CD4-positive, alpha-beta T cell treated with Interleukin-17A for 4 hours (primary cell): Measurements from ENCODE around the gene ITGA2.
A peak's percentile ranks its signal among the peaks of the same experiment; 100 is the strongest.

ENCODE experiments used
- DNase-seq: peaks from one replicate; pipeline ENCODE4 v3.0.0-alpha.2; 2020; ENCODE audit warnings: mixed read lengths

ITGA2 gene

GRCh38 chr5:53066088-53066487 is 76.9 kb downstream of the ITGA2 start:
- no peak for DNase-seq

DNA sequence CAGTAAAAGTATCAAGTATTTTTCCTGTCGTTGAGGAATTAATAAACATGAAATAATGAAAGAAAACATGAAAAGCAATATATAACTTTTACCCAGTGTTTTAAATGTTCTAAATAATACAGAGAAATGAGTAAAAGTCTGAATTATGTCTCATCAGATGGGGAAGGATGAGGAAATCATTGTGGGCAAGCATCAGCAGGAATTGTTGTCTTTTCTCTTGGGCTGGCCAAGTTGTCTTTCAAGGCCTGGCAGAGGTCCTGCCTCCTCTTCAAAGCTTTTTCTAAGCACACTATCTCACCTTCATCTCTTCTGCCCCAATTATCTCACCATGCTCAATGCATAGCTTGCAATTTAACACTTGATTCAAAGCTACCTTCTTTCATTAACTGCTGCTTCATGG is 78.5 kb downstream of the ITGA2 start:
- no peak for DNase-seq

DNA sequence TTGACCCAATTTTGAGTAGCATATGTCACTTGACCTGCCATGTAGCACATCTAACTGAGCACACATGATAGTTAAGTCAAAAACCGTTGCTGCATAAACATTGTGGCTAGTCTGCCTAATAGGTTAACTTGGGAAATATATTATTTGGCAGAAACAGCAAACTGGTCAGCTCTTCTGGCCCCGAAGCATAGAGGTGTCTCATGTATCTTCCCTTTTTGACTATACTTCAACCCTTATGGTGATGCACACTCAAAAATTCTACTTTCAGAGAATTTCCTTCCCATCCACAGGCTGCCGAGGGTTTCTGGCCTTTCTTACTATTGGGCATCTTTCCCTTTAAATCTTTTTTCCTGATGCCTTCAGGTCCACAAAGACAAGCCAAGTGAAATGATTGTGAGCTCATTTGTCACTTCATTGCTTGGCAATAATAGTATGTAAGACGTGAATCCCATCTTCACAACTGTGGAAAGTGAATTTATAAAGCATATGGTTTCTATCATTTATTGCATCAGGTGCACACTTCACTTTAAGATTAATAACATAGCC is 79.2 kb downstream of the ITGA2 start:
- DNase-seq = no peak

- DNase-seq = peak; percentile 13
Measured at GRCh38 chr5:53069626-53070025, 80.5 kb downstream of the ITGA2 start.

DNA sequence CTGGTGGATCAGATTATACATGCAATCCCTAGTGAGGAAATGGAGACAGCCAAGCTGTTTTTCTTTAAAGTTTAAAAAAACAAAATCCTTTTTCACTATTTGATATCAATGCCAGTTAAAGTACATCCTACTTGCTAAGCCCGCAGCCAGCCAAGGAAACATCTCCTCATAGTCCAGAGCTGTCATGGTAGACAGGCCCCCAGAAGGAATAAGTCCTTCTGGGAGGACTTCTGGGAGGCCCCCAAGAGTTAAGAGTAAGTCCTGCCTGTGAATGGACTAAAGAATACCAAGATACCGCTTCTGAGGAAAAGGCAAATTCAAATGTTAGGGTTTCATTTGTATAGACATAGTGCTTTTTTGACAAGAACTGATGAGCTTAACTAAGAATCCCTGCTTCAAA is 82.1 kb downstream of the ITGA2 start:
- no peak for DNase-seq

- DNase-seq = no peak
Measured at GRCh38 chr5:53071738-53072137, 82.6 kb downstream of the ITGA2 start.

- DNase-seq = no peak
Measured at GRCh38 chr5:53073348-53073747, 84.2 kb downstream of the ITGA2 start.

DNA sequence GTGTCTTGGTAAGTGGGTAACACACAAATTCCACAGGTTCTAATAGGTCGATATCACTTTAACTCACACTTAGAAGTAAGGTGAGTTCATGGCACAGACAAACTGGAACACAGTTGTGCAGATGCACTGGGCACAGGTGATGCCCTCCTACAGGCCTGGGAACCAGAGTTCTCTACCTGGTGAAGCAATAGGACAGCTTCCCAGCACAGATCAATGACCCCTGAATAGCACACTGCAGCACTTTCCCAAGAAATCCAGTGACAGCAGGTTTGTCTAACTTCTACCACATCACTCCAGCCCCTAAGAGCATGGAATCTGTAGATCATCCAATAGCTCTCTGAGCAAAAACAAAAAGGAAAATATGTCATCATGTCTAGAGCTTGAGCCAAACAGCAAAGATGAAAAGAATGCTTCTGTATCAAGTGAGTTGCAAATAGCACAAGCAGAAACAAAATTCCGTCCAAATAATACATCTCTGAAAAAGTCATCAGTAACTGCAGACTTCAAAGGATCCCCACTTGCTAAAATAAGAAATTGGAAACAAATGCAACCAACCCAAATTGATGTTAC is 86.9 kb downstream of the ITGA2 start:
- DNase-seq = no peak

DNA sequence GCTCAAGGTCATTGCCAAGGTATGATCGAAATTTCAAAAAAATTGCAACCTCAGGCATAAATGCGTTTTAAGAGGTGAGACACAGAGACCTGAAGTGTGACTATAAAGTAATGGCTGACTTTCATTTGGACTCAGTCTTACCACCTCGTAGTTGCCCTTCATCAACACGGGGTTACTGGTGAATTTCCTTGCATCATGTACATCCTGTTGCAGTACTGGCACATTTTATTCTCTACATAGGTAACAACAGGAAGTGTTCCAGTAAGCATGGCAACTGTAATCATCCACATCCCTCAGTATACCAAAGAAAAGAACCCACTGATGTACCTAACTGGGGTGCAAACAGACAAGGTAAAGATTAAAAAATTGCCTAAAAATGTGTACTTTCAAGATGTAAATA is 91.1 kb downstream of the ITGA2 start:
- DNase-seq = no peak

- DNase-seq = no peak
Measured at GRCh38 chr5:53083927-53084326, 94.8 kb downstream of the ITGA2 start.

GRCh38 chr5:53084546-53085255 is 95.5 kb downstream of the ITGA2 start:
- no peak for DNase-seq

DNA sequence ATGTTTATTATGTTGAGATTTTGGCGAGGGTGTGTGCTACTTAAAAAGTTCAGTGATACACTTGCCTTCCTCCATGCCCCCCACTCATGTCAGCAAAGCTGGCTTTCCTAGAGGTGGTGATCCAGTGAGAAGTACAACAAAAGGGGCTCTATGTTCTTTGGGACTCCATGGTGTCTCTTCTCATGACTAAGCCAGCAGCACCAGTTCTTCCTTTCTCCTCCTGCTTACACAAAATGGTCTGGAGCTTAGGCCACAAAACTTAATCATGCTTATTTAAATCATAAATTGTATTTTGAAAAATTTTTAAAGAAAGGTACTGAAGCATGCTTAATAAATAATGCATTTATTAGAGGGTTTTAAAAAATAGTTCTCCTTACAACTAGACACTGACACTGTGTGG is 98.0 kb downstream of the ITGA2 start:
- DNase-seq = no peak

DNA sequence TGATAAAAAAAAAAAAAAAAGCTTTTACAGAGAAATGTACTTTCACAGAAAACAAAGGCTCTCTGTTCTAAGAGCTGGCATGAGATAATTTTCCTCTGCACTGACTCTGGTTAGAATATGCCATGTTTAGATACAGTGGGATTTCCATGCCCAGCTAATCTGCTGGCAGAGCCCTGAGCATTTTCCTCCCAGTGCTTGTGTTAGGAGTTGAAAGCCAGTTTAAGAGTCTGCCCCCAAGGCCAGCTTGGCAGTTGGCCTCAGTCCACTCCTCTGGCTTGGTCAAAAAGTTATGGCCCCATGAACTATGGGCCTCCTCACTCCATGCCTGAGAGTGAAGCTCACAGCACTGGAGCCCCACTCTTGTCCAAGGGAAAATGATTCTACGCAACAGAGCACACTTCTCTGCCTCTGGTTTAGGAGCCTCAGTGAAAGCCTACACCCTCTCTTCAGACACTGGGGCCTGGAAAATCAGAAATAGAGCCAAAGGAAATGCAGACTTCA is 98.5 kb downstream of the ITGA2 start:
- no peak for DNase-seq

DNA sequence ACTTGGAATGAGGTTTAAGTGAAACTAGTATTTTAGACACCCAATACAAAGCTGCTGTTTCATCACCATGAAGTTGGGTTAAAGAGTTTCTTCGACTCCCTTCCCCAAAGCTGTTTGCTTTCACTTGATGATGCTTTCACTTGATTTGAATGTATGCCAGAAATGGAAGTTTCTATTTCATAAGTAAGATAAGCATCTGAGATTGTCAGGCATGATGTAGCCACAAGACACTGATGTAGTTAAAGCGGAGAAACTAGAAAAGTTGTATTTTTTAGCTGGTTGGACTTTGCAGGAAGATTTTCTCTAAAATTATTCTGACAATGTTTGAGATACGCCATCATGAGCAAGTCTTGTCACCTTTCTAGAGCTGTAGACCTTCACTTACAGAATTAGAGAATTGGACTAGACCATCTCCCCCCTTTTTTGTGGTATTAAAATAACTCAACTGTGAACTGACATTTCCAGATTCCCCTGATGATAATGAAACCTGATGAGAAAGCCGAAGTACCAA is 100.4 kb downstream of the ITGA2 start:
- no peak for DNase-seq

GRCh38 chr5:53090229-53090628 is 101.1 kb downstream of the ITGA2 start:
- DNase-seq = no peak

- DNase-seq = no peak
Measured at GRCh38 chr5:53091289-53091688, 102.1 kb downstream of the ITGA2 start.

DNA sequence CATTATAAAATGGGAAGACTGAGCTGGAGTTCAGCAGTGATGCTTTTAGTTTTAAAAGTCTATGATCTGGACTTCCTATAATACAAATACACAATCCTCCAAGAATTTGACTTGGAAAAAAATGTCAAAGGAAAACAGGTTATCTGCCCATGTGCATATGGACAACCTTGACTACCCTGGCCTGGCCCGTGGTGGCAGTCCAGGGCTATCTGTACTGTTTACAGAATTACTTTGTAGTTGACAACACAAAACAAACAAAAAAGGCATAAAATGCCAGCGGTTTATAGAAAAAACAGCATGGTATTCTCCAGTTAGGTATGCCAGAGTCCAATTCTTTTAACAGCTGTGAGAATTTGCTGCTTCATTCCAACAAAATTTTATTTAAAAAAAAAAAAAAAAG is 103.1 kb downstream of the ITGA2 start:
- DNase-seq = no peak

DNA sequence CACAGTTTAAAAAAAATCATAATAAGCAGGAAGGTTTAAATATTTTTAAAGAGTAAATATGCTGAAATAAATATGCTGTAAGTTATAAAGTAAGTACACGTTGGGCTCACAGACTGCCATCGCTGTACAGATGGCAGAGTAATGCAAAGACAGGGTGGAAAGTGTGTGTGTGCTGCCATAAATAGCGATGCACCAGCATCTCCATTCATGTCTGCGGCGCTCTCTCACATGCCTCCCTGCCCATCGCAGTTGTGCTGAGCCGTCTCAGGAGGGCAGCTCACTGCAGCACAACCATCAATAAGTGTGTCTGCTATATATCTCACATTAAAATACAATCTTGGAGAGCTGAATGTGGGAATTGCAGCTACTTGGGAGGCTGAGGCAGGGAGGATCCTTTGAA is 106.1 kb downstream of the ITGA2 start:
- no peak for DNase-seq

DNA sequence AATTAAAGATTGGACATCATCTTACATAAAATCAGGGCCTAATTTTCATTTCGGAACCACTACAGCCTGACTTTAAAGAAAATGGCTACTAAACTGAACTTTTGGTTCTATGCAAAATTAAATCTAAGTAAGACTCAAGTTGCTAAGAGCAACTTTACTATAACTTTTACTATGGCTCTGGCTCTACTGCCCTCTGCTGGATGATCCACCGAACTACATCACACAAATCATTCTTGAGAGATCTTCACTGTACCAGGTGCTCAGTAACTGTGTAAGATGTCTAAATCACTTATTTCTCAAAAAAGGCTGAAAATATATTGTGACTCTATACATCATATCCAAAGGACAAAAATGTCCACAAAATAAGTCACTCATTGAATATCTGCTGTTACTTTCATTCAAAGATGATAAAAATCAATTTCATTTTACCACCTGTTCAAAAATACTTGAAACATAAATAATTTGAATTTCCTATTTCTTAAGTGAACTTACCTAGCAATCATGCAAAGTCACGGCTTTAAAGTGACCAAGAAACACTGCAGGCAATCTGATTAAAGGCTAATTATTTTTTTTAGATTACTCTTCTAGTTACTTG is 106.9 kb downstream of the ITGA2 start:
- DNase-seq = peak; percentile 77

GRCh38 chr5:53099546-53099945 is 110.4 kb downstream of the ITGA2 start:
- no peak for DNase-seq

GRCh38 chr5:53100606-53101005 is 111.5 kb downstream of the ITGA2 start:
- no peak for DNase-seq

- DNase-seq = no peak
Measured at GRCh38 chr5:53105611-53106300, 116.6 kb downstream of the ITGA2 start.

- no peak for DNase-seq
Measured at GRCh38 chr5:53109056-53109442, 119.9 kb downstream of the ITGA2 start.
